CD4-positive, alpha-beta T cell (primary cell): ENCODE results near the gene MUC4. TPM values are rescaled to one million over a fixed set of nuclear protein-coding genes. Genes with fewer than 3 reads are reported as not detected.
"Not testable (repeated sequence)": the region's sequence is repeated elsewhere in the genome, so short reads cannot be mapped to it uniquely, and the experiment has no call there.

Source experiments
- ATAC-seq: fragments of 200-7000 bp; cut with Tn5 transposase; one replicate; pipeline ENCODE4 v1.10.0; 2022; ENCODE audit warnings: mild to moderate bottlenecking; ENCODE audit not compliant: poor library complexity
- CTCF ChIA-PET: fragments of 350-600 bp; sonication (Branson Sonifier 250); formaldehyde crosslinking; loops from one replicate; lab custom pipeline; 2021; ENCODE audit warnings: antibody characterized with exemption, inconsistent platforms; lab: Charles Lee
- POLR2A ChIA-PET: fragments of 350-600 bp; sonication (Branson Sonifier 250); formaldehyde crosslinking; loops from one replicate; lab custom pipeline; 2021; ENCODE audit warnings: antibody characterized with exemption, inconsistent platforms; lab: Charles Lee
- DNase-seq, 14 experiments: peaks; one replicate each; pipeline ENCODE4 v3.0.0-alpha.2; 2013 to 2020; ENCODE audit warnings: mixed read lengths in 2 of 14
- H3K27ac ChIP-seq, 2 donors: one replicate each; pipeline versions ENCODE4 v1.5.1 to v1.7.0; 2013; ENCODE audit warnings: low read length in 2 of 2, low read depth in 1 of 2, mild to moderate bottlenecking in 1 of 2
- H3K27me3 ChIP-seq, 2 experiments: 1 replicate in 1 of 2; 2 replicates in 1 of 2; pipeline versions ENCODE4 v1.6.1 to v1.7.0; 2013; ENCODE audit warnings: low read length in 2 of 2, control low read depth in 1 of 2, mild to moderate bottlenecking in 1 of 2, moderate library complexity in 1 of 2; ENCODE audit not compliant: insufficient read depth in 2 of 2, control insufficient read depth in 1 of 2
- H3K36me3 ChIP-seq: one replicate; pipeline ENCODE4 v1.6.1; 2013; ENCODE audit warnings: low read length, control low read depth; ENCODE audit not compliant: insufficient read depth
- H3K4me1 ChIP-seq: one replicate; pipeline ENCODE4 v1.6.1; 2013; ENCODE audit warnings: low read length, control low read depth; ENCODE audit not compliant: insufficient read depth
- H3K4me3 ChIP-seq: one replicate; pipeline ENCODE4 v1.5.1; 2013; ENCODE audit warnings: mild to moderate bottlenecking, low read length, moderate library complexity
- H3K9me3 ChIP-seq, 2 experiments: 1 replicate in 1 of 2; 2 replicates in 1 of 2; pipeline versions ENCODE4 v1.6.1 to v1.7.0; 2013; ENCODE audit warnings: low read length in 2 of 2, mild to moderate bottlenecking in 2 of 2, control low read depth in 1 of 2, moderate library complexity in 1 of 2; ENCODE audit not compliant: control insufficient read depth in 1 of 2, insufficient read depth in 1 of 2
- H3K27ac Mint-ChIP-seq: one replicate; pipeline ENCODE4 v1.8.0; 2020; ENCODE audit warnings: mixed read lengths
- H3K27me3 Mint-ChIP-seq: one replicate; pipeline ENCODE4 v1.8.0; 2021; ENCODE audit warnings: mixed read lengths
- H3K36me3 Mint-ChIP-seq: one replicate; pipeline ENCODE4 v1.8.0; 2021; ENCODE audit warnings: low read depth, mixed read lengths
- H3K4me1 Mint-ChIP-seq: one replicate; pipeline ENCODE4 v1.8.0; 2021; ENCODE audit warnings: low read depth, mixed read lengths
- H3K4me3 Mint-ChIP-seq: one replicate; pipeline ENCODE4 v1.8.0; 2020; ENCODE audit warnings: mild to moderate bottlenecking, mixed read lengths
- H3K9me3 Mint-ChIP-seq: one replicate; pipeline ENCODE4 v1.8.0; 2020; ENCODE audit warnings: mixed read lengths
- CTCF ChIP-seq: fragments of 200-600 bp; IDR thresholded peaks from one replicate; pipeline ENCODE4 v1.8.0; 2022; ENCODE audit warnings: antibody characterized with exemption, mild to moderate bottlenecking
- intact Hi-C, 2 experiments: fragments of 100-400 bp; cut with DNase I in 1 of 2; cut with micrococcal nuclease in 1 of 2; formaldehyde crosslinking; loops; one replicate each; pipeline versions ENCODE4 v1.15.1 to v1.9.0; 2023 to 2025; cut with DNase I, micrococcal nuclease
- total RNA-seq, 174 experiments: library from RNA in 2 of 174; stranded (reverse) in 2 of 174; gene quantifications; one replicate each; pipeline ENCODE4 v1.2.3 and lab custom pipeline; 2021 to 2026

Gene MUC4
- total RNA-seq, 2 experiments from 2014 or later, result not detected

- Mint-ChIP-seq H3K36me3 (no peaks in the 10 kb centered on the region), H3K27me3 (no peaks in the 10 kb centered on the region), H3K9me3 (no peaks in the 10 kb centered on the region), H3K4me1 (peaks cover 5% of the 10 kb centered on the region), H3K4me3 (no peak overlapping the region), H3K27ac (no peak overlapping the region)
- Histone ChIP-seq H3K36me3 (no peaks in the 10 kb centered on the region), H3K4me1 (peaks cover 19% of the 10 kb centered on the region), H3K27me3 (no peaks in the 10 kb centered on the region), H3K9me3 (no peaks in the 10 kb centered on the region), H3K4me3 (no peak overlapping the region), H3K27ac (no peak overlapping the region)
- ChIA-PET CTCF (no interaction called here), POLR2A (no interaction called here)
- DNase-seq (no peak), ATAC-seq (no peak)
- no peak for TF ChIP-seq CTCF
- intact Hi-C loops, result no loop called here
Observed at GRCh38 chr3:195750797-195751520, 60.8 kb downstream of the MUC4 start.

- peaks cover 18% of the 10 kb centered on the region for H3K4me1 ChIP-seq
- CTCF ChIA-PET, intact Hi-C loops, H3K9me3 Mint-ChIP-seq, H3K4me3 Mint-ChIP-seq, DNase-seq, H3K4me3 ChIP-seq, H3K27ac ChIP-seq, H3K36me3 ChIP-seq, H3K4me1 Mint-ChIP-seq, H3K27me3 Mint-ChIP-seq, H3K36me3 Mint-ChIP-seq, ATAC-seq, POLR2A ChIA-PET, H3K27me3 ChIP-seq, H3K9me3 ChIP-seq, H3K27ac Mint-ChIP-seq: not testable (repeated sequence)
Observed at GRCh38 chr3:195749101-195749500, 62.6 kb downstream of the MUC4 start.

- ChIA-PET POLR2A (no interaction called here), CTCF (interaction anchor here (1.2 kb wide), 1 partner anchor 102 kb away, joined by 4 read pairs; no protein-coding TSS in a partner anchor)
- H3K4me3 Mint-ChIP-seq, result no peak overlapping the region
Observed at GRCh38 chr3:195748661-195749060, 63.1 kb downstream of the MUC4 start.

More at GRCh38 chr3:195748661-195749060, 63.1 kb downstream of the MUC4 start:
- H3K9me3 Mint-ChIP-seq, result no peaks in the 10 kb centered on the region
- no peaks in the 10 kb centered on the region for H3K36me3 Mint-ChIP-seq
- H3K27me3 Mint-ChIP-seq, result no peaks in the 10 kb centered on the region
- no peaks in the 10 kb centered on the region for H3K36me3 ChIP-seq
- no peaks in the 10 kb centered on the region for H3K27me3 ChIP-seq
- no peak overlapping the region for H3K4me3 ChIP-seq
- peaks cover 18% of the 10 kb centered on the region for H3K4me1 ChIP-seq
- TF ChIP-seq CTCF, result no peak
- H3K27ac ChIP-seq, result no peak overlapping the region
- DNase-seq, result peak in 1 of 14 experiments; percentile 40
- H3K27ac Mint-ChIP-seq, result no peak overlapping the region
- ATAC-seq, result no peak
- no peaks in the 10 kb centered on the region for H3K4me1 Mint-ChIP-seq
- no peaks in the 10 kb centered on the region for H3K9me3 ChIP-seq
- intact Hi-C loops, result no loop called here
